B cell (primary cell): Measurements from ENCODE around the gene RASGEF1C. TPM values are rescaled to one million over a fixed set of nuclear protein-coding genes. Genes with fewer than 3 reads are reported as not detected.

ENCODE experiments used
- ATAC-seq: fragments of 200-7000 bp; cut with Tn5 transposase; one replicate; pipeline ENCODE4 v1.10.0; 2021; ENCODE audit warnings: low read depth, mild to moderate bottlenecking, moderate number of reproducible peaks, moderate library complexity
- CTCF ChIA-PET: fragments of 350-600 bp; sonication (Branson Sonifier 250); formaldehyde crosslinking; loops from one replicate; lab custom pipeline; 2021; ENCODE audit warnings: antibody characterized with exemption, inconsistent platforms; lab: Charles Lee
- POLR2A ChIA-PET: fragments of 350-600 bp; sonication (Branson Sonifier 250); formaldehyde crosslinking; loops from one replicate; lab custom pipeline; 2021; ENCODE audit warnings: antibody characterized with exemption; lab: Charles Lee
- DNase-seq: peaks from one replicate; pipeline ENCODE4 v3.0.0; 2013
- H2AFZ ChIP-seq: 2 replicates; pipeline ENCODE4 v1.6.1; 2012; ENCODE audit warnings: mild to moderate bottlenecking, low read depth, low read length; ENCODE audit not compliant: insufficient read depth, poor library complexity, severe bottlenecking
- H3K27ac ChIP-seq, 2 donors: 1 replicate in 1 of 2; 2 replicates in 1 of 2; pipeline ENCODE4 v1.5.1; 2012 to 2013; ENCODE audit warnings: low read length in 2 of 2, mild to moderate bottlenecking in 2 of 2, moderate library complexity in 1 of 2
- H3K27me3 ChIP-seq, 4 experiments: fragments of 200-600 bp in 1 of 4; sonication (generic) in 1 of 4; replicated peaks in 1 of 4; 1 replicate in 2 of 4; 2 replicates in 2 of 4; pipeline versions ENCODE4 v1.6.1 to v1.7.0; 2013 to 2016; ENCODE audit warnings: low read length in 3 of 4, mild to moderate bottlenecking in 2 of 4, mixed read lengths in 1 of 4, moderate library complexity in 1 of 4; ENCODE audit not compliant: insufficient read depth in 4 of 4, control insufficient read depth in 3 of 4; ENCODE audit errors: control extremely low read depth in 1 of 4
- H3K36me3 ChIP-seq, 2 experiments: replicated peaks in 1 of 2; 1 replicate in 1 of 2; 2 replicates in 1 of 2; pipeline versions ENCODE4 v1.6.1 to v1.7.1; 2013; ENCODE audit warnings: low read length in 1 of 2; ENCODE audit not compliant: insufficient read depth in 2 of 2, control insufficient read depth in 1 of 2; ENCODE audit errors: control extremely low read depth in 1 of 2, extremely low read depth in 1 of 2
- H3K4me1 ChIP-seq, 2 donors: fragments of 200-600 bp in 1 of 2; sonication (generic) in 1 of 2; 1 replicate in 1 of 2; 2 replicates in 1 of 2; pipeline versions ENCODE4 v1.5.1 to v1.6.1; 2013 to 2017; ENCODE audit warnings: low read length in 2 of 2; ENCODE audit not compliant: control insufficient read depth in 2 of 2, insufficient read depth in 2 of 2
- H3K4me2 ChIP-seq: replicated peaks from 2 replicates; pipeline ENCODE3; 2012; ENCODE audit warnings: mild to moderate bottlenecking, low read depth, low read length; ENCODE audit not compliant: poor library complexity, severe bottlenecking
- H3K4me3 ChIP-seq, 5 experiments: fragments of 200-600 bp in 1 of 5; sonication (generic) in 1 of 5; 1 replicate in 3 of 5; 2 replicates in 2 of 5; pipeline versions ENCODE4 v1.5.1 to v1.7.0; 2011 to 2016; ENCODE audit warnings: low read length in 4 of 5, mild to moderate bottlenecking in 4 of 5, low read depth in 2 of 5, control low read depth in 1 of 5, moderate library complexity in 1 of 5; ENCODE audit not compliant: insufficient read depth in 1 of 5; ENCODE audit errors: control extremely low read depth in 1 of 5, extremely low read depth in 1 of 5
- H3K79me2 ChIP-seq: fragments of 200-600 bp; sonication (generic); one replicate; pipeline ENCODE4 v1.6.0; 2016; ENCODE audit warnings: low read length; ENCODE audit not compliant: control insufficient read depth, insufficient read depth
- H3K9ac ChIP-seq: fragments of 200-600 bp; sonication (generic); 2 replicates; pipeline ENCODE4 v1.6.1; 2017; ENCODE audit warnings: mild to moderate bottlenecking, low read length, moderate library complexity
- H3K9me3 ChIP-seq, 3 donors: one replicate each; pipeline versions ENCODE4 v1.6.1 to v1.7.1; 2013; ENCODE audit warnings: low read length in 2 of 3; ENCODE audit not compliant: control insufficient read depth in 2 of 3, insufficient read depth in 1 of 3; ENCODE audit errors: control extremely low read depth in 1 of 3
- H4K20me1 ChIP-seq: 2 replicates; pipeline ENCODE4 v1.6.0; 2012; ENCODE audit warnings: mild to moderate bottlenecking, low read length; ENCODE audit not compliant: insufficient read depth, control insufficient read depth, poor library complexity, severe bottlenecking
- H3K27ac Mint-ChIP-seq: one replicate; pipeline ENCODE4 v1.8.0; 2021; ENCODE audit warnings: mixed read lengths
- H3K27me3 Mint-ChIP-seq: one replicate; pipeline ENCODE4 v1.8.0; 2021; ENCODE audit warnings: mixed read lengths
- H3K4me1 Mint-ChIP-seq: one replicate; pipeline ENCODE4 v1.8.0; 2021; ENCODE audit warnings: mixed read lengths
- H3K4me3 Mint-ChIP-seq: one replicate; pipeline ENCODE4 v1.8.0; 2021; ENCODE audit warnings: mixed read lengths
- H3K9me3 Mint-ChIP-seq: one replicate; pipeline ENCODE4 v1.8.0; 2022; ENCODE audit warnings: mixed read lengths; ENCODE audit not compliant: insufficient read depth
- EZH2 ChIP-seq: IDR thresholded peaks from 2 replicates; pipeline ENCODE4 v1.6.1; 2012; ENCODE audit warnings: borderline replicate concordance, low read depth, mild to moderate bottlenecking, moderate library complexity, low read length; ENCODE audit not compliant: insufficient read depth, poor library complexity, severe bottlenecking
- WGBS: methylation state at CpG from one replicate; pipeline ENCODE4 v1.1.5; 2013; ENCODE audit warnings: missing lambda C conversion rate; ENCODE audit not compliant: insufficient coverage; 5-methylcytosine and 5-hydroxymethylcytosine counted together
- intact Hi-C: fragments of 100-400 bp; cut with micrococcal nuclease; formaldehyde crosslinking; loops from one replicate; pipeline ENCODE4 v1.10.0; 2022
- polyA plus RNA-seq: library from polyadenylated mRNA; depleted of rRNA; stranded (reverse); fragments of >200 nt; gene quantifications from 2 replicates; pipeline ENCODE4 v1.2.3, GENCODE V29; 2012
- total RNA-seq, 2 donors: library from RNA; stranded (reverse); fragments of 120-200 nt in 1 of 2; gene quantifications; 1 replicate in 1 of 2; 2 replicates in 1 of 2; pipeline versions ENCODE4 v1.2.3 to v1.2.4, GENCODE V29; 2013 to 2022
- TF ChIP-seq, protein P1 (sequence below): fragments of 200-600 bp; IDR thresholded peaks from one replicate; pipeline ENCODE4 v1.8.0; 2022; ENCODE audit warnings: antibody characterized with exemption, mild to moderate bottlenecking

The RASGEF1C gene
- total and polyA plus RNA-seq, 2 donors (not counting 1 experiment from before 2014, with no cell fraction given), result not detected

DNA sequence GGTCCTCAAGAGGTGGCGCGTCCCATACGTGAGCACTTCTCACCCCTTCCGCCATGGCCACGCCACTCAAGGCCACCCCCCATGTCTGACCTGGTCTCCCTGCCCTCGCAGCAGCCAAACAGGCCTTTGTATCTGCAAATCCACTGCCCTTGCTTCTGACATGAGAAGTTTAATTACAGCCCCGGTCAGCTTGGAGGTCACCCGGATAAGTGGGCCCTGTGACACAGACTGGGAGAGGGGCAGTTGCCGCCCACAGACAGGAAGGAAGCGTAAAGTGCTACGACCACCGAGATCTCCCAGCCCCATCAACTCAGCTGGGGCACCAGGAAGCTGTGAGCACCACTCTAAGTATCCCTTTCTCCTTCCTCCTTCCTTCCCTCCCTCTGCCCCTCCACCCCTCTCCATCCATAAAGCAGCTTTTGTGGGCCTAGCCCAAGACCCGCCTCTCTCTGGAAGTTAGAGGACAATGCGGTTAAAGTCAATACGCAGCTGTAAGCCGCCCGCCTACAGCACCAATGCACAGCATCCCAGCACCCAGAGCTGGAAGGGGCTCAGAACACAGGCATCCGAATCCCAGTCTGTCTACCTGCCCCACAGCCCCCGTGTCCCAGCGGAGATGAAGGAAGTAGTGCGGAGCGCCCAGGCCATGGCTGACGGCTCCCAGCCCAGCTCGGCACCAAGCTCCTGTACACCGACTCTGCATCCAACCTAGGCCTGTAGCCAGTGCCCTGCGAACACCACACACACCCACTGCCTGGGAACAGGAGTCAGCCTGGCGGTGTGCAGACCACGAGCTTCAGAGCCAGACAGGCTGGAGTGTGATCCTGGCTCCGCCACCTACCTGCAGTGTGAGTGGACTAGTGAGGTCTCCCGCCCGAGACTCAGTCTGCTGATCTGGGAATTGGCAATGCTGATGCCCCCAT lies 92.7 kb downstream of the RASGEF1C start:
- no peaks in the 10 kb centered on the region for H3K27me3 ChIP-seq
- no peak overlapping the region for H3K27ac ChIP-seq
- no peaks in the 10 kb centered on the region for H3K4me1 ChIP-seq
- intact Hi-C loops, result no loop called here
- Mint-ChIP-seq H3K4me1 (no peaks in the 10 kb centered on the region), H3K27me3 (peaks cover 4% of the 10 kb centered on the region), H3K9me3 (no peaks in the 10 kb centered on the region), H3K27ac (no peak overlapping the region), H3K4me3 (no peak overlapping the region)
- ChIA-PET CTCF (no interaction called here), POLR2A (no interaction called here)
- no peaks in the 10 kb centered on the region for H3K9me3 ChIP-seq
- no peaks in the 10 kb centered on the region for H3K79me2 ChIP-seq
- no peak for ATAC-seq
- no peak for DNase-seq
- H3K36me3 ChIP-seq, result no peaks in the 10 kb centered on the region
- no peaks in the 10 kb centered on the region for H4K20me1 ChIP-seq
- WGBS, result 88% methylated on average over 30 of the region's 31 CpGs
- H3K4me2 ChIP-seq, result no peak overlapping the region
- TF ChIP-seq, protein P1, sequence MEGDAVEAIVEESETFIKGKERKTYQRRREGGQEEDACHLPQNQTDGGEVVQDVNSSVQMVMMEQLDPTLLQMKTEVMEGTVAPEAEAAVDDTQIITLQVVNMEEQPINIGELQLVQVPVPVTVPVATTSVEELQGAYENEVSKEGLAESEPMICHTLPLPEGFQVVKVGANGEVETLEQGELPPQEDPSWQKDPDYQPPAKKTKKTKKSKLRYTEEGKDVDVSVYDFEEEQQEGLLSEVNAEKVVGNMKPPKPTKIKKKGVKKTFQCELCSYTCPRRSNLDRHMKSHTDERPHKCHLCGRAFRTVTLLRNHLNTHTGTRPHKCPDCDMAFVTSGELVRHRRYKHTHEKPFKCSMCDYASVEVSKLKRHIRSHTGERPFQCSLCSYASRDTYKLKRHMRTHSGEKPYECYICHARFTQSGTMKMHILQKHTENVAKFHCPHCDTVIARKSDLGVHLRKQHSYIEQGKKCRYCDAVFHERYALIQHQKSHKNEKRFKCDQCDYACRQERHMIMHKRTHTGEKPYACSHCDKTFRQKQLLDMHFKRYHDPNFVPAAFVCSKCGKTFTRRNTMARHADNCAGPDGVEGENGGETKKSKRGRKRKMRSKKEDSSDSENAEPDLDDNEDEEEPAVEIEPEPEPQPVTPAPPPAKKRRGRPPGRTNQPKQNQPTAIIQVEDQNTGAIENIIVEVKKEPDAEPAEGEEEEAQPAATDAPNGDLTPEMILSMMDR, result no peak
- TF ChIP-seq EZH2, result no peak
- H3K4me3 ChIP-seq, result no peak overlapping the region
- H3K9ac ChIP-seq, result no peak overlapping the region
- no peak overlapping the region for H2AFZ ChIP-seq
